RWPE1 (cell line): ENCODE data around the gene ACAD11.

Source experiments
- CTCF ChIA-PET: fragments of 350-600 bp; sonication (Branson Sonifier 250); formaldehyde crosslinking; extraction: SDS; loops from one replicate; lab custom pipeline; 2021; lab: Yijun Ruan, JAX
- POLR2A ChIA-PET: fragments of 400-600 bp; formaldehyde crosslinking; extraction: SDS; loops from one replicate; lab custom pipeline; 2020; ENCODE audit warnings: antibody characterized with exemption; ENCODE audit not compliant: low non-redundant PET; lab: Yijun Ruan, JAX
- DNase-seq: peaks from one replicate; pipeline ENCODE4 v3.0.0; 2012; ENCODE audit warnings: low spot score
- H3K27ac ChIP-seq: fragments of 450-650 bp; 2 replicates; pipeline ENCODE4 v1.5.1; 2017
- TF ChIP-seq, protein P1 (sequence below): fragments of 450-650 bp; conservative IDR thresholded peaks from 2 replicates; pipeline ENCODE4 v1.5.1; 2017; ENCODE audit warnings: low read depth, mild to moderate bottlenecking

The ACAD11 gene, protein sequence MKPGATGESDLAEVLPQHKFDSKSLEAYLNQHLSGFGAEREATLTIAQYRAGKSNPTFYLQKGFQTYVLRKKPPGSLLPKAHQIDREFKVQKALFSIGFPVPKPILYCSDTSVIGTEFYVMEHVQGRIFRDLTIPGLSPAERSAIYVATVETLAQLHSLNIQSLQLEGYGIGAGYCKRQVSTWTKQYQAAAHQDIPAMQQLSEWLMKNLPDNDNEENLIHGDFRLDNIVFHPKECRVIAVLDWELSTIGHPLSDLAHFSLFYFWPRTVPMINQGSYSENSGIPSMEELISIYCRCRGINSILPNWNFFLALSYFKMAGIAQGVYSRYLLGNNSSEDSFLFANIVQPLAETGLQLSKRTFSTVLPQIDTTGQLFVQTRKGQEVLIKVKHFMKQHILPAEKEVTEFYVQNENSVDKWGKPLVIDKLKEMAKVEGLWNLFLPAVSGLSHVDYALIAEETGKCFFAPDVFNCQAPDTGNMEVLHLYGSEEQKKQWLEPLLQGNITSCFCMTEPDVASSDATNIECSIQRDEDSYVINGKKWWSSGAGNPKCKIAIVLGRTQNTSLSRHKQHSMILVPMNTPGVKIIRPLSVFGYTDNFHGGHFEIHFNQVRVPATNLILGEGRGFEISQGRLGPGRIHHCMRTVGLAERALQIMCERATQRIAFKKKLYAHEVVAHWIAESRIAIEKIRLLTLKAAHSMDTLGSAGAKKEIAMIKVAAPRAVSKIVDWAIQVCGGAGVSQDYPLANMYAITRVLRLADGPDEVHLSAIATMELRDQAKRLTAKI

DNA sequence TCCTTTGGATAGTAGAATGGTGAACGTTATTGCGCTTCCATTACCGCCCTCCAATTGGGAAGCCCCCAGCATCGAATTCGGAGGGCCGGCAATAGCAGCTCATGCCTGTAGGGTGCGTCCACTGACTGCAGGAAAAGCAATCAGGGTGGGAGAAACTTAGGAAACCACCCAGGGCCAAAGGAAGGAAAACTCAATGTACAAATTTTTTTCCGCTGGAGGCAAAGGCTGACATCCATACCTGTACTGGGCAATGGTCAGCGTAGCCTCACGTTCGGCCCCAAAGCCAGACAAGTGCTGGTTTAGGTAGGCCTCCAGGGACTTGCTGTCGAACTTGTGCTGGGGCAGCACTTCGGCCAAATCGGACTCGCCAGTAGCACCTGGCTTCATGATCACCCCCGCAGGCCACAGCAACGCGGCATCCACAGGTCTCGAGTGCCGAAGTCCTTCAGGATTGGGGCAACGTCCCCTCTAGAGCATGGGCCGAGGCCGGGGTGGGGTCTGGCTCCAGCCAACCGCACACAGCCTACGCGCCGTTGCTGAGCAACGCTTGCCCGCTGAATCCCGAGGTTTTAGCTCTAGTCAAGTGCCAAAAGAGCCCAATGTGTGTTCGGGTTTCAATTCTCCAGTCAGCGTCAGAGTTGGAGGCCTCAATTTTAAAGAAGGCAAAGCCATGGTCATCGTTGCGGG is at the start of gene ACAD11:
TSS of gene ACAD11 (minus strand) at position 445 of the 687 bp plus-strand sequence. CDS start at position 387, 58 bp downstream.
- ChIA-PET CTCF (interaction anchor here (0.9 kb wide), 1 partner anchor 58 kb away, joined by 8 read pairs; no protein-coding TSS in a partner anchor), POLR2A (interaction anchor here (0.5 kb wide), 1 partner anchor 1007 kb away, joined by 3 read pairs; no protein-coding TSS in a partner anchor)
- DNase-seq = peak; percentile 71
- TF ChIP-seq, protein P1, sequence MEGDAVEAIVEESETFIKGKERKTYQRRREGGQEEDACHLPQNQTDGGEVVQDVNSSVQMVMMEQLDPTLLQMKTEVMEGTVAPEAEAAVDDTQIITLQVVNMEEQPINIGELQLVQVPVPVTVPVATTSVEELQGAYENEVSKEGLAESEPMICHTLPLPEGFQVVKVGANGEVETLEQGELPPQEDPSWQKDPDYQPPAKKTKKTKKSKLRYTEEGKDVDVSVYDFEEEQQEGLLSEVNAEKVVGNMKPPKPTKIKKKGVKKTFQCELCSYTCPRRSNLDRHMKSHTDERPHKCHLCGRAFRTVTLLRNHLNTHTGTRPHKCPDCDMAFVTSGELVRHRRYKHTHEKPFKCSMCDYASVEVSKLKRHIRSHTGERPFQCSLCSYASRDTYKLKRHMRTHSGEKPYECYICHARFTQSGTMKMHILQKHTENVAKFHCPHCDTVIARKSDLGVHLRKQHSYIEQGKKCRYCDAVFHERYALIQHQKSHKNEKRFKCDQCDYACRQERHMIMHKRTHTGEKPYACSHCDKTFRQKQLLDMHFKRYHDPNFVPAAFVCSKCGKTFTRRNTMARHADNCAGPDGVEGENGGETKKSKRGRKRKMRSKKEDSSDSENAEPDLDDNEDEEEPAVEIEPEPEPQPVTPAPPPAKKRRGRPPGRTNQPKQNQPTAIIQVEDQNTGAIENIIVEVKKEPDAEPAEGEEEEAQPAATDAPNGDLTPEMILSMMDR = peak; percentile 70
- peak within 1 kb of the TSS; percentile 93 for H3K27ac ChIP-seq

DNA sequence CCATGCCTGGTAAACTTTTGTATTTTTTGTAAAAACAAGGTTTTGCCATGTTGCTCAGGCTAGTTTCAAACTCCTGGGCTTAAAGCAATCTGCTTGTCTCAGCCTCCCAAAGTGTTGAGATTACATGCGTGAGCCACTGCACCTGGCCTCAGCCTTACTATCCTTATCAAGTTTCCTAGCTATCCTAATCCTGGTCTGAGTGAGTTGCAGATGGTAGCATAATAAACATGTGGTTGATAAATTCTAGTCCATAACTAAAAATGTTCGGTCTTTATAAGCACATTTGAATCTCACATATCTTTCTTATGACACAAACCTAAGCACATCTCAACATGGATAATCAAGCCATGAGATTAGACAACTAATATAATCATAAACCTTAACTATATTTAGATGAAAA is 44.1 kb upstream of the ACAD11 start:
- H3K27ac ChIP-seq = no peak overlapping the region
- POLR2A ChIA-PET = no interaction called here
- DNase-seq = no peak
- CTCF ChIA-PET = no interaction called here
- TF ChIP-seq, protein P1 = no peak

DNA sequence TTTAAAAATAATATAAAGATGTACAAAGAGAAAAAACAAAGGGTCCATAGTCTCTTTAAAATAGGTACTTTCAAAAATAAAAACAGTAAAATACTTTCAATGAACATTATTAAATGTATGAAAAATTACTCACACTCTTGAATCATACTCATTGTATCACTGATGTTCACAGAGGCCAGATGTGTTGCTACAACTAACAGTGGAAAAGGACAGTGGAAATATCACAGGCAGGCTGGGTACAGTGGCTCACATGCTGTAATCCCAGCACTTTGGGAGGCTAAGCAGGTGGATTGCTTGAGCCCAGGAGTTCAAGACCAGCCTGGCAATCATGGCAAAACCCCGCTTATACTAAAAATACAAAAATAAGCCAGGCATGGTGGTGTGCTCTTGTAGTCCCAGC is 35.8 kb upstream of the ACAD11 start:
- no peak for DNase-seq
- TF ChIP-seq, protein P1 = no peak
- POLR2A ChIA-PET = no interaction called here
- CTCF ChIA-PET = no interaction called here
- no peak overlapping the region for H3K27ac ChIP-seq

DNA sequence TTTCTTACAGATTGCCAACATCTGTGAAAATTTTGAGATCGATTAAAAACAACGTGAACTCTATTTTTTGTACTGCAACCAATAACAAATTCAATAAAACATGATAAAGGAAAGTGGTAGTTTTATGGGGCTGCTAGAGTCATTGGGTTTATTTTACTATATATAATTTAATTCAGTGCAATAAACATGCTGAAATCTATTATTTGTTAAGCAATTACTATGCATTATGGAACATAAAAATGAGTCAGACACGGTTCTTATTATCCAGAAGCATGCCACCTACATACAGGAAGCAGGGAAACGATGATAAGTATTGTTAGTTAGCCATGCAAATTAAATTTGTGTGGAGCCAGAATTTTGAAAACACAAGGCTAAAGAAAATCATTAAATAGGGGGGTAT is 35.4 kb upstream of the ACAD11 start:
- POLR2A ChIA-PET = no interaction called here
- DNase-seq = no peak
- TF ChIP-seq, protein P1 = no peak
- H3K27ac ChIP-seq = no peak overlapping the region
- CTCF ChIA-PET = no interaction called here

DNA sequence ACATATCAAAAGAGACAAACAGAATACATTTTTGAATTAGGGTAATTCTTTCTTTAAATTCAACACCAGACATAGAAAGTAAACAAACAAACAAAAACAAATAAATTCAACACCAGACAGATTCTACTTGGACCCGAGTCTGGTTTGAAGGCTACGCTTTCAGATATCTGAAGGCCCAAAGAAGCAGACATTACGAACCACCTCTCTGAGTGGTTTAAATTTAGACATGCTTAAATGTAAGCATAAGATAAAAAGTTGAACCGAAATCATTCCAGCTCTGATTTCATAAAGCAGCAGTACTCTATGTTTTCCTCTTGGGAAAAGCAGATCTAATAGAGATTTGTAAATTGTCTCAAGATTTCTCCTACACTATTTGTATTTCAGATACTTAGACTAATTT is 30.4 kb upstream of the ACAD11 start:
- POLR2A ChIA-PET = no interaction called here
- no peak overlapping the region for H3K27ac ChIP-seq
- TF ChIP-seq, protein P1 = no peak
- CTCF ChIA-PET = no interaction called here
- no peak for DNase-seq

DNA sequence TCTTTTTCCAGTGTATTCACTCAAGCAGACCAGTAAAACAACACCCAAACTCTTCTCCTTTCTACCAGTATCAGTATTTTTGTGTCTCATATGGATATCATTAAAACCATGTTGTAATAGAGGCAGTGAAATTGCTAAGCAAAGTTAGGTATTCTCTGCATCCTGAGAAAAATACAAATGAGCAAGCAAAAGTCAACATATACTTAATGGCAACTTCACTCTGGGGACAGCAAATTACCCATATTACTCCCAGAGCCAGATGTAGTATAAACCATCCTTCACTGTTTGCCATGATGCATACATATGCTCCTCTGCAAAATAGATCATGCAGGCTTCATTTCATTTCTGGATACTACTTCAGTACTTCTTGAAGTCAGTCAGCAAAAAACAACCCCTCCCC is 22.6 kb upstream of the ACAD11 start:
- no peak for DNase-seq
- H3K27ac ChIP-seq = no peak overlapping the region
- TF ChIP-seq, protein P1 = no peak
- ChIA-PET POLR2A (no interaction called here), CTCF (interaction anchor here (0.6 kb wide), 1 partner anchor 1131 kb away, joined by 3 read pairs; no protein-coding TSS in a partner anchor)
